Measurements from ENCODE around the gene RNF19B.

DNA sequence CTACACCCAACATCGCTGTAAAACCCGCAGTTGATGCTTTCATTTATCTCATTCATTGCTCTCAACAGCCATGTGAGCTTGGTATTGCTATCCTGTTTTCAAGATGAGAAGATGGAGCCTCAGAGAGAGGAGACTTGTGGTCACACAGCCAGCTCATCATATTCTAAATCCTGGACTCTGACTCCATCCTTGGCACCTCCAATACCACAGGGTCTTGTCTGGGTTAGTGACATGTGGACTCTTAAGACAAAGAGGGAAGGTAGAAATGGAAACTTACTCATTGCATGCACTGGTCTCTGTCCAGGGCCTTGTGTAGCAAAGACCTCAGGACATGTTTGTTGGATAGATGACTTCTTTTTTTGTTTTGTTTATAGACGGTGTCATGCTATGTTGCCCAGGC is 7.0 kb upstream of the RNF19B start:
- TF ChIP-seq POU2F2 (IDR thresholded peaks at IDR 0.05; ENCODE audit: low read depth, low read length), result no peak
- no peak for TF ChIP-seq TAF1 (IDR thresholded peaks at IDR 0.05; ENCODE audit: low read depth, low read length)
- TF ChIP-seq POLR2A (IDR thresholded peaks at IDR 0.05; ENCODE audit: low read depth, low read length), result no peak
- no peak for TF ChIP-seq PAX5 (IDR thresholded peaks at IDR 0.05; ENCODE audit: insufficient read depth, low read length, severe bottlenecking)
- no peak for TF ChIP-seq POLR2AphosphoS5 (IDR thresholded peaks at IDR 0.05; ENCODE audit: low read depth, low read length)

All from GM12891 (cell line).